Common myeloid progenitor, CD34-positive (primary cell): Measurements from ENCODE around the gene RPTOR.

Experiments
- CTCF ChIA-PET: fragments of 350-600 bp; sonication (Branson Sonifier 250); formaldehyde crosslinking; loops from one replicate; lab custom pipeline; 2021; ENCODE audit warnings: antibody characterized with exemption; lab: Charles Lee
- POLR2A ChIA-PET: fragments of 350-600 bp; sonication (Branson Sonifier 250); formaldehyde crosslinking; loops from one replicate; lab custom pipeline; 2021; ENCODE audit warnings: antibody characterized with exemption; lab: Charles Lee
- DNase-seq, 3 donors: peaks; one replicate each; pipeline versions ENCODE4 v3.0.0 to v3.0.0-alpha.2; 2013
- H3K27ac ChIP-seq, 2 experiments: 1 replicate in 1 of 2; 2 replicates in 1 of 2; pipeline ENCODE4 v1.7.0; 2013; ENCODE audit warnings: inconsistent platforms in 2 of 2, low read length in 2 of 2, mild to moderate bottlenecking in 2 of 2, low read depth in 1 of 2, moderate library complexity in 1 of 2; ENCODE audit not compliant: severe bottlenecking in 2 of 2, insufficient read depth in 1 of 2, poor library complexity in 1 of 2
- H3K27me3 ChIP-seq, 5 experiments: replicated peaks in 2 of 5; 1 replicate in 3 of 5; 2 replicates in 2 of 5; pipeline versions ENCODE4 v1.6.1 to v1.7.0; 2013; ENCODE audit warnings: low read length in 4 of 5, mild to moderate bottlenecking in 2 of 5, moderate library complexity in 2 of 5, inconsistent platforms in 1 of 5; ENCODE audit not compliant: insufficient read depth in 5 of 5, control insufficient read depth in 4 of 5
- H3K36me3 ChIP-seq, 4 experiments: 1 replicate in 2 of 4; 2 replicates in 2 of 4; pipeline versions ENCODE4 v1.6.1 to v1.7.0; 2013; ENCODE audit warnings: low read length in 3 of 4, control low read depth in 1 of 4, mild to moderate bottlenecking in 1 of 4; ENCODE audit not compliant: control insufficient read depth in 4 of 4, insufficient read depth in 4 of 4
- H3K4me1 ChIP-seq, 4 experiments: 1 replicate in 3 of 4; 2 replicates in 1 of 4; pipeline versions ENCODE4 v1.6.1 to v1.7.1; 2013; ENCODE audit warnings: low read length in 3 of 4, mild to moderate bottlenecking in 3 of 4, control low read depth in 1 of 4, inconsistent platforms in 1 of 4, moderate library complexity in 1 of 4; ENCODE audit not compliant: control insufficient read depth in 4 of 4, insufficient read depth in 4 of 4; ENCODE audit errors: control extremely low read depth in 1 of 4
- H3K4me3 ChIP-seq, 7 experiments: 1 replicate in 4 of 7; 2 replicates in 3 of 7; pipeline versions ENCODE4 v1.5.1 to v1.7.0; 2013; ENCODE audit warnings: mild to moderate bottlenecking in 7 of 7, low read length in 6 of 7, moderate library complexity in 6 of 7, inconsistent platforms in 2 of 7, low read depth in 2 of 7, control low read depth in 1 of 7; ENCODE audit not compliant: insufficient read depth in 4 of 7, control insufficient read depth in 1 of 7; ENCODE audit errors: extremely low read depth in 1 of 7
- H3K9me3 ChIP-seq, 5 experiments: 1 replicate in 4 of 5; 2 replicates in 1 of 5; pipeline versions ENCODE4 v1.6.1 to v1.7.1; 2013; ENCODE audit warnings: low read length in 4 of 5, mild to moderate bottlenecking in 2 of 5, inconsistent platforms in 1 of 5, low read depth in 1 of 5, moderate library complexity in 1 of 5; ENCODE audit not compliant: control insufficient read depth in 4 of 5, insufficient read depth in 2 of 5; ENCODE audit errors: control extremely low read depth in 1 of 5
- WGBS: methylation state at CpG from one replicate; pipeline ENCODE4 v1.1.5; 2013; ENCODE audit not compliant: insufficient coverage; 5-methylcytosine and 5-hydroxymethylcytosine counted together

The RPTOR gene

DNA sequence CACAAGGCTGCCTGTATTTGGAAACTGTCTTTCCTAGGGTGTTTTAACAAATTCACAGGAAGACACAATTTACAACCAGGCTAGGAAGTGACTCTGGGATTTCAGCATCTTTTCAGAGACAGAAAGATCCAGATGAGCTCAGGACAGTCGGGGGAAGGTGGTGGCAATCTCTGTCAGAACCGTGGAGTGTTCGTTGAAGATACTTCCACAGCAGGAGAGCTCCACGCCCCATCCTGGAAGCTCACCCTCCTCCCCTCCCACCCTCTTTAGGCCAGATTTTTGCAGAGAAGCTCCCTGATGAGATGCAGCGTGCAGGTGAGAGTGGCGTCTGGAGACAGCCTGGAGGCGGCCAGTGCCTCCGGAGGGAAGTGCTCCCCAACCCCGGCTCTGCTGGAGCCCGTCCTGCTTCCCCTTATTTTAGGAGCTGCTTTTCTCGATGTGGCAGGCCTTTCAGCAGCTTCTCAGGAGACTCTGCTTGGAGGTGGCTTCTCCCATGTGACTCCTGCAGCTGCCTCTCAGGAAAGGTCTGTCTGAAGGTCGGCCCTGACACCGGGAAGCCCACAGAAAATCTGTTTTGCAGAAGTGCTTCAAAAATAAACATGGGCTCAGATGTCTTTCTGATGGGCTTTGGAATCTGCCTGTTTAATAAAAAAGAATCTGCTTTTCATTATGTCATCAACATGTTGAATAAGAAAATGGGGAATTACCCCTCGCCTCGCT is 260.6 kb downstream of the RPTOR start:
- peaks cover 0 to 15% (median 4%) of the 10 kb centered on the region in 5 experiments for H3K9me3 ChIP-seq
- WGBS = 82% methylated on average over 14 of the region's 15 CpGs
- H3K36me3 ChIP-seq = peaks cover 0 to 6% (median 1%) of the 10 kb centered on the region in 4 experiments
- H3K27ac ChIP-seq = no peak overlapping the region
- peaks cover 0 to 5% (median 0%) of the 10 kb centered on the region in 4 experiments for H3K4me1 ChIP-seq
- DNase-seq = no peak
- ChIA-PET CTCF (no interaction called here), POLR2A (no interaction called here)
- H3K27me3 ChIP-seq = no peaks in the 10 kb centered on the region
- no peak overlapping the region for H3K4me3 ChIP-seq

DNA sequence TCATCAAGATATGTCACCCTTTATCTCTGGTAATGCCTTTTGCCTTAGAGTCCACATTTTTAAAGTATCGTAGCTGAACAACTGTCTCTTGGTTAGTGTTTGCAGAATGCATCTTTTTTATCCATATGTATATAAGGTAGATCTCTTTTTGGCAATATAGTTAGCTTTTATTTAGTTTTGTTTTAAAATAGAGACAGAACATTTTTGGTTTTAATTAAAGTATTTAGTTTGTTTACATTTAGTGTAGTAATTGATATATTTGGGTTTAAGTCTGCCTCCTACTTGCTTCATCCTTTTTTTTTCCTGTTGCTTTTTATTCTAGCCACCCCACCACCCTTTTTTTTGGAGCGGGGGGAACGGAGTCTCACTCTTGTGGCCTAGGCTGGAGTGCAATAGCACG is 262.4 kb downstream of the RPTOR start:
- Histone ChIP-seq H3K9me3 (peaks cover 0 to 15% (median 4%) of the 10 kb centered on the region in 5 experiments), H3K4me3 (no peak overlapping the region), H3K27ac (no peak overlapping the region), H3K4me1 (peaks cover 0 to 5% (median 0%) of the 10 kb centered on the region in 4 experiments), H3K36me3 (peaks cover 0 to 12% (median 5%) of the 10 kb centered on the region in 4 experiments), H3K27me3 (no peaks in the 10 kb centered on the region)
- ChIA-PET POLR2A (no interaction called here), CTCF (no interaction called here)
- 100% methylated on average over 3 of the region's 4 CpGs for WGBS
- DNase-seq = no peak

DNA sequence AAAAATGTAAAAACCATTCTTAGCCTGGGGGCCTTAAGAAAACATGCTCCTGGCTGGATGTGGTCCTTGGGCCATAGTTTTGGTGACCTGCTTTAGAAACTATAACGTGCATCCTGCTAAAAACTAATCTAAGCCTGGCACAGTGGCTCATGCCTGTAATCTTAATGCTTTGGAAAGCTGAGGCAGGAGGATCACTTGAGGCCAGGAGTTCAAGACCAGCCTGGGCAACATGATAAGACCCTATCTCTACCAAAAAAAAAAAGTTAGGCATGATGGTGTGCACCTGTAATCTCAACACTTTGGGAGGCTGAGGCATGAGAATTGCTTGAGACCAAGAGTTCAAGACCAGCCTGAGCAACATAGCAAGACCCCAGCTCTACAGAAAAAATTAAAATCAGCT is 263.2 kb downstream of the RPTOR start:
- POLR2A ChIA-PET = interaction anchor here (0.7 kb wide), 1 partner anchor 81 kb away, joined by 3 read pairs; no protein-coding TSS in a partner anchor
- Histone ChIP-seq H3K27me3 (no peaks in the 10 kb centered on the region), H3K27ac (no peak overlapping the region), H3K36me3 (peaks cover 0 to 18% (median 5%) of the 10 kb centered on the region in 4 experiments), H3K4me3 (no peak overlapping the region), H3K9me3 (peaks cover 0 to 15% (median 4%) of the 10 kb centered on the region in 5 experiments), H3K4me1 (peaks cover 0 to 5% (median 0%) of the 10 kb centered on the region in 4 experiments)
- WGBS = 100% methylated on average over 1 of the region's 1 CpG
- CTCF ChIA-PET = no interaction called here
- no peak for DNase-seq

DNA sequence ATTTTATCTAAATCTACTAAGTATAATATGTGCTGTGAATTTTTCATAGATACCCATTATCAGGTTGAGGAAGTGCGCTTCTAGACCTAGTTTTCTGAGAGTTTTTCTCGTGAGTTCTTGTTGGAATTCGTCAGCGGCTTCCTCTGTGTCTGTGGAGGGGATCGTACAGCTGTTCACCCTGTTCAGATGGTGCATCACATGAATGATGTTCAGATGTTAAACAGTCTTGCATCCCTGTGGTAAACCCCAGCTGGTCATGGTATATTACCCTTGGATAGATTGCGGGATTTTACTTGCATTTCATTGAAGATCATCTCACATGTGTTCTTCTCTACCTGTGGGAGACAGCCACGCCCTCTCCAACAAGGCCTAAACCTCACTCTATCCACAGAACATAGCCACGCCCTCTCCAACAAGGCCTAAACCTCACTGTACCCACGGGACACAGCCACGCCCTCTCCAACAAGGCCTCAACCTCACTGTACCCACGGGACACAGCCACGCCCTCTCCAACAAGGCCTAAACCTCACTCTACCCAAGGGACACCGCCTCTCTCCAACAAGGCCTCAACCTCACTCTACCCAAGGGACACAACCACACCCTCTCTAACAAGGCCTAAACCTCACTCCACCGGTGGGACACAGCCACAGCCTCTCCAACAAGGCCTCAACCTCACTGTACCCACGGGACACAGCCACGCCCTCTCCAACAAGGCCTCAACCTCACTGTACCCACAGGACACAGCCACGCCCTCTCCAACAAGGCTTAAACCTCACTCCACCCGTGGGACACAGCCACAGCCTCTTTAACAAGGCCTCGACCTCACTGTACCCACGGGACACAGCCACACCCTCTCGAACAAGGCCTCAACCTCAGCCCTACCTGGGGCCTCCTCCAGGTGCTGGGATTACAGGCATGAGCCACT is 266.8 kb downstream of the RPTOR start:
- peaks cover 0 to 8% (median 4%) of the 10 kb centered on the region in 5 experiments for H3K9me3 ChIP-seq
- DNase-seq = no peak
- H3K36me3 ChIP-seq = peaks cover 0 to 20% (median 3%) of the 10 kb centered on the region in 4 experiments
- H3K4me3 ChIP-seq = no peak overlapping the region
- H3K4me1 ChIP-seq = no peaks in the 10 kb centered on the region
- ChIA-PET CTCF (interaction anchor here (0.6 to 1.5 kb wide), 2 partner anchors 29 to 30 kb away, joined by 3 to 4 read pairs; no protein-coding TSS in a partner anchor), POLR2A (no interaction called here)
- H3K27me3 ChIP-seq = no peaks in the 10 kb centered on the region
- WGBS = 90% methylated on average over 20 of the region's 21 CpGs
- no peak overlapping the region for H3K27ac ChIP-seq

DNA sequence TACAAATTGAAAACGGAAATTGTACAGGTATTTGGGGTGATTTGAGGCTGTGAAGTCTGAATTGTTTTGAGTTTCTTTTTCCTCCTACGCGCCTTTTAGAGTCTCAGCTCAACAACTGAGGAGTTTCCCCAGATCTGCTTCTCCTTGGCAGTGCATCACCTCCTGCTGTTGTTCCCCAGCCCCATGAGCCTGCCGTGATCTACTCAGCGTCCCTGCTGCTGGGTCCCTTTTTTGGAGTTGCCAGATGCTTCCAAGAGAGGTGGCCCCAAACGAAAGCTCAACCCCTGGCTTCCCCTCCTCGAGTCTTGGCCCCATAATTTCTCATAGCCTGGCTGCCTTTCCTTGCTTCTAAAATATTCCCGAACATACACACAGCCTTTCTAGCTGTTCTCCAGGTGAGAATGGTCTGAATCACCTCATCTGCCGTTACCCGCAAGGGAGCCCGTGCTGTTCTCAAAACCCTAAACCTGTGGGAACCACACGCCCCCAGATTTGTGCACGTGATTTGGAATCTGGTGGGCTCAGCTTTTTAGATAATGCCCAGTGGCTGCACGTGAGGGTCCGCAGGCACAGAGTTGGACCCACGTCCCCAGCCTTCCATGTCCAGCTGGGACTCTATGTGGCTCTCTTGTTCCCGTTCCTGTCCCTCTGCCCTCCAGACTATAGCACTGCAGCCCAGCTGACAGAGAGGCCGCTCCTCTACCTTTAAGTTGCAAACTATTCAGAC is 267.9 kb downstream of the RPTOR start:
- H3K4me3 ChIP-seq = no peak overlapping the region
- H3K36me3 ChIP-seq = peaks cover 0 to 20% (median 3%) of the 10 kb centered on the region in 4 experiments
- ChIA-PET POLR2A (no interaction called here), CTCF (interaction anchor here (0.6 to 1.5 kb wide), 3 partner anchors 15 to 29 kb away, joined by 3 to 4 read pairs (median 3); no protein-coding TSS in a partner anchor)
- DNase-seq = no peak
- no peaks in the 10 kb centered on the region for H3K4me1 ChIP-seq
- no peak overlapping the region for H3K27ac ChIP-seq
- no peaks in the 10 kb centered on the region for H3K9me3 ChIP-seq
- no peaks in the 10 kb centered on the region for H3K27me3 ChIP-seq
- WGBS = 95% methylated on average over 15 of the region's 18 CpGs

DNA sequence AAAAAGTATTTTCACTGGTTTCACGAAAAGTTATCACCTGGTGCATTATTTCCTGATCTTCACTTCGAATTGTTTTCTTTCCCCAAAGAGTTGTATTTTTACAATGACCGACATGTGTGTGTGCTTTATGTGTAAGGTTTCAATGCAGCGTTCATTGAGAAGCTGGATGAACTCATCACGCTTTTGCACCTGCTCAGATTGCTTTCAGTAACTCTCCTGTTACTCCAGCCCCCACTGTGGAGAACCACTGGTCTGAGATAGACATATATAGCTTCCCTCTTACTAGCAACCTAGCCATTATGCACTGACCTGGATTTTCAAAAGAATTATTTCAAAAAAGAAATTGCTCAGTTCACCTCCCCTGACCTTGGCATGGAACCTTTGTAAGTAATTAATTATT is 268.7 kb downstream of the RPTOR start:
- H3K4me3 ChIP-seq = no peak overlapping the region
- H3K36me3 ChIP-seq = peaks cover 0 to 24% (median 3%) of the 10 kb centered on the region in 4 experiments
- DNase-seq = no peak
- H3K27ac ChIP-seq = no peak overlapping the region
- ChIA-PET CTCF (interaction anchor here (1.1 kb wide), 1 partner anchor 14 kb away, joined by 3 read pairs; no protein-coding TSS in a partner anchor), POLR2A (no interaction called here)
- H3K9me3 ChIP-seq = no peaks in the 10 kb centered on the region
- 100% methylated on average over 2 of the region's 5 CpGs for WGBS
- no peaks in the 10 kb centered on the region for H3K27me3 ChIP-seq
- no peaks in the 10 kb centered on the region for H3K4me1 ChIP-seq
